Stimulated activated naive CD8-positive, alpha-beta T cell treated with anti-CD3 and anti-CD28 coated beads, Interleukin-15, amount 100 ng/mL, for 72 hours (primary cell): ENCODE measurements around the gene NAGLU.
A peak's percentile ranks its signal among the peaks of the same experiment; 100 is the strongest.

Experiments
- ATAC-seq: fragments of 150-1000 bp; cut with Tn5 transposase; 2 replicates; pipeline ENCODE4 v1.10.0; 2021; ENCODE audit warnings: mild to moderate bottlenecking, moderate library complexity
- DNase-seq, 2 donors: peaks; one replicate each; pipeline ENCODE4 v3.0.0; 2021 to 2022
- H3K27ac Mint-ChIP-seq, 2 donors: one replicate each; pipeline ENCODE4 v1.8.0; 2022; ENCODE audit warnings: mild to moderate bottlenecking in 2 of 2, mixed read lengths in 2 of 2, moderate library complexity in 2 of 2
- H3K27me3 Mint-ChIP-seq: one replicate; pipeline ENCODE4 v1.8.0; 2022; ENCODE audit warnings: mixed read lengths
- H3K4me1 Mint-ChIP-seq: one replicate; pipeline ENCODE4 v1.8.0; 2022; ENCODE audit warnings: mild to moderate bottlenecking, mixed read lengths
- H3K4me3 Mint-ChIP-seq, 2 donors: one replicate each; pipeline ENCODE4 v1.8.0; 2022; ENCODE audit warnings: mild to moderate bottlenecking in 2 of 2, mixed read lengths in 2 of 2, moderate library complexity in 1 of 2
- H3K9me3 Mint-ChIP-seq, 2 donors: one replicate each; pipeline ENCODE4 v1.8.0; 2022; ENCODE audit warnings: mixed read lengths in 2 of 2

NAGLU gene

GRCh38 chr17:42536048-42536371 lies at the start of gene NAGLU:
Gene NAGLU (plus strand): TSS chr17:42536241. CDS start chr17:42536273, 32 bp downstream.
- Mint-ChIP-seq H3K4me3 (peak within 1 kb of the TSS; percentile 92), H3K9me3 (no peaks in the 10 kb centered on the region), H3K27me3 (peaks cover 9% of the 10 kb centered on the region), H3K27ac (peak within 1 kb of the TSS; percentile 65 to 90), H3K4me1 (peaks cover 59% of the 10 kb centered on the region)
- ATAC-seq (peak; percentile 93), DNase-seq (peak; percentile 83 to 88)

GRCh38 chr17:42488032-42488431 lies 48.0 kb upstream of the NAGLU start:
- Mint-ChIP-seq H3K27me3 (no peaks in the 10 kb centered on the region), H3K9me3 (no peaks in the 10 kb centered on the region), H3K4me1 (peaks cover 24% of the 10 kb centered on the region), H3K27ac (no peak overlapping the region), H3K4me3 (no peak overlapping the region)
- no peak for DNase-seq
- no peak for ATAC-seq

GRCh38 chr17:42493319-42493718 lies 42.7 kb upstream of the NAGLU start:
- Mint-ChIP-seq H3K4me3 (no peak overlapping the region), H3K9me3 (no peaks in the 10 kb centered on the region), H3K27ac (no peak overlapping the region), H3K27me3 (no peaks in the 10 kb centered on the region), H3K4me1 (peaks cover under 1% of the 10 kb centered on the region)
- ATAC-seq = no peak
- DNase-seq = no peak

GRCh38 chr17:42494673-42495072 lies 41.4 kb upstream of the NAGLU start:
- no peak overlapping the region for H3K4me3 Mint-ChIP-seq
- no peak for DNase-seq
- no peak for ATAC-seq
- H3K27me3 Mint-ChIP-seq = no peaks in the 10 kb centered on the region
- no peaks in the 10 kb centered on the region for H3K4me1 Mint-ChIP-seq
- H3K27ac Mint-ChIP-seq = no peak overlapping the region
- H3K9me3 Mint-ChIP-seq = no peaks in the 10 kb centered on the region

GRCh38 chr17:42498828-42499227 lies 37.2 kb upstream of the NAGLU start:
- Mint-ChIP-seq H3K4me3 (no peak overlapping the region), H3K27me3 (no peaks in the 10 kb centered on the region), H3K27ac (no peak overlapping the region), H3K9me3 (no peaks in the 10 kb centered on the region), H3K4me1 (no peaks in the 10 kb centered on the region)
- ATAC-seq (no peak), DNase-seq (no peak)

- Mint-ChIP-seq H3K4me3 (no peak overlapping the region), H3K27ac (no peak overlapping the region), H3K4me1 (no peaks in the 10 kb centered on the region), H3K27me3 (no peaks in the 10 kb centered on the region), H3K9me3 (no peaks in the 10 kb centered on the region)
- no peak for DNase-seq
- no peak for ATAC-seq
These were observed 34.0 kb upstream of the NAGLU start for GRCh38 chr17:42502091-42502490.

- Mint-ChIP-seq H3K4me1 (no peaks in the 10 kb centered on the region), H3K27ac (no peak overlapping the region), H3K27me3 (no peaks in the 10 kb centered on the region), H3K4me3 (no peak overlapping the region), H3K9me3 (no peaks in the 10 kb centered on the region)
- ATAC-seq (no peak), DNase-seq (no peak)
These were observed 33.1 kb upstream of the NAGLU start for GRCh38 chr17:42502926-42503325.

GRCh38 chr17:42507671-42508070 lies 28.4 kb upstream of the NAGLU start:
- Mint-ChIP-seq H3K4me1 (peaks cover 9% of the 10 kb centered on the region), H3K4me3 (no peak overlapping the region), H3K27me3 (no peaks in the 10 kb centered on the region), H3K27ac (no peak overlapping the region), H3K9me3 (no peaks in the 10 kb centered on the region)
- DNase-seq = no peak
- ATAC-seq = no peak

- DNase-seq = no peak
- Mint-ChIP-seq H3K27ac (no peak overlapping the region), H3K9me3 (no peaks in the 10 kb centered on the region), H3K4me1 (peaks cover 12% of the 10 kb centered on the region), H3K27me3 (no peaks in the 10 kb centered on the region), H3K4me3 (no peak overlapping the region)
- no peak for ATAC-seq
These were observed 27.4 kb upstream of the NAGLU start for GRCh38 chr17:42508426-42509165.

GRCh38 chr17:42509409-42509808 lies 26.6 kb upstream of the NAGLU start:
- H3K9me3 Mint-ChIP-seq = no peaks in the 10 kb centered on the region
- H3K27ac Mint-ChIP-seq = no peak overlapping the region
- no peak for DNase-seq
- peaks cover 12% of the 10 kb centered on the region for H3K4me1 Mint-ChIP-seq
- no peak for ATAC-seq
- no peaks in the 10 kb centered on the region for H3K27me3 Mint-ChIP-seq
- H3K4me3 Mint-ChIP-seq = no peak overlapping the region

- DNase-seq = no peak
- no peak for ATAC-seq
- H3K4me1 Mint-ChIP-seq = peaks cover 12% of the 10 kb centered on the region
- no peak overlapping the region for H3K27ac Mint-ChIP-seq
- H3K9me3 Mint-ChIP-seq = no peaks in the 10 kb centered on the region
- H3K27me3 Mint-ChIP-seq = no peaks in the 10 kb centered on the region
- no peak overlapping the region for H3K4me3 Mint-ChIP-seq
These were observed 26.2 kb upstream of the NAGLU start for GRCh38 chr17:42509841-42510240.

- Mint-ChIP-seq H3K9me3 (no peaks in the 10 kb centered on the region), H3K27me3 (no peaks in the 10 kb centered on the region), H3K4me3 (no peak overlapping the region), H3K4me1 (peaks cover 14% of the 10 kb centered on the region), H3K27ac (peak overlapping the region in 1 of 2 donors; percentile 51)
- DNase-seq (no peak), ATAC-seq (no peak)
These were observed 23.8 kb upstream of the NAGLU start for GRCh38 chr17:42512246-42512645.

- Mint-ChIP-seq H3K9me3 (no peaks in the 10 kb centered on the region), H3K27ac (no peak overlapping the region), H3K4me1 (peaks cover 19% of the 10 kb centered on the region), H3K27me3 (no peaks in the 10 kb centered on the region), H3K4me3 (no peak overlapping the region)
- peak; percentile 65 for ATAC-seq
- no peak for DNase-seq
These were observed 23.2 kb upstream of the NAGLU start for GRCh38 chr17:42512733-42513251.

- ATAC-seq = no peak
- Mint-ChIP-seq H3K9me3 (no peaks in the 10 kb centered on the region), H3K4me1 (peaks cover 19% of the 10 kb centered on the region), H3K27ac (no peak overlapping the region), H3K4me3 (no peak overlapping the region), H3K27me3 (no peaks in the 10 kb centered on the region)
- no peak for DNase-seq
These were observed 22.4 kb upstream of the NAGLU start for GRCh38 chr17:42513686-42514085.

- no peak overlapping the region for H3K4me3 Mint-ChIP-seq
- no peaks in the 10 kb centered on the region for H3K9me3 Mint-ChIP-seq
- peaks cover 19% of the 10 kb centered on the region for H3K4me1 Mint-ChIP-seq
- H3K27me3 Mint-ChIP-seq = no peaks in the 10 kb centered on the region
- ATAC-seq = no peak
- no peak overlapping the region for H3K27ac Mint-ChIP-seq
- no peak for DNase-seq
These were observed 21.8 kb upstream of the NAGLU start for GRCh38 chr17:42514279-42514678.

- DNase-seq (no peak), ATAC-seq (no peak)
- no peak overlapping the region for H3K27ac Mint-ChIP-seq
- peaks cover 19% of the 10 kb centered on the region for H3K4me1 Mint-ChIP-seq
- H3K4me3 Mint-ChIP-seq = no peak overlapping the region
- no peaks in the 10 kb centered on the region for H3K27me3 Mint-ChIP-seq
- H3K9me3 Mint-ChIP-seq = no peaks in the 10 kb centered on the region
These were observed 21.2 kb upstream of the NAGLU start for GRCh38 chr17:42514867-42515266.

- H3K27me3 Mint-ChIP-seq = peaks cover 19% of the 10 kb centered on the region
- no peak overlapping the region for H3K27ac Mint-ChIP-seq
These were observed 18.5 kb upstream of the NAGLU start for GRCh38 chr17:42517516-42517915.

More at GRCh38 chr17:42517516-42517915, 18.5 kb upstream of the NAGLU start:
- Mint-ChIP-seq H3K9me3 (no peaks in the 10 kb centered on the region), H3K4me1 (peaks cover 11% of the 10 kb centered on the region), H3K4me3 (no peak overlapping the region)
- ATAC-seq (peak; percentile 85), DNase-seq (peak; percentile 72 to 75)
